GM23248 (cell line): ENCODE data around the gene NBL1. TPM values are rescaled to one million over a fixed set of nuclear protein-coding genes. Genes with fewer than 3 reads are reported as not detected.

Experiments
- DNase-seq: peaks from one replicate; pipeline ENCODE4 v3.0.0-alpha.2; 2015
- H2AFZ ChIP-seq: fragments of 200-600 bp; sonication (generic); 2 replicates; pipeline ENCODE4 v1.6.1; 2016; ENCODE audit warnings: antibody characterized with exemption
- H3F3A ChIP-seq: fragments of 200-600 bp; sonication (generic); 2 replicates; pipeline ENCODE4 v1.6.1; 2016; ENCODE audit warnings: mild to moderate bottlenecking, antibody characterized with exemption, mixed run types; ENCODE audit not compliant: insufficient read depth
- H3K27ac ChIP-seq: fragments of 200-600 bp; sonication (generic); 2 replicates; pipeline ENCODE4 v1.5.1; 2016; ENCODE audit warnings: mild to moderate bottlenecking
- H3K27me3 ChIP-seq: fragments of 200-600 bp; sonication (generic); replicated peaks from 2 replicates; pipeline ENCODE4 v1.6.1; 2016; ENCODE audit warnings: mild to moderate bottlenecking; ENCODE audit not compliant: insufficient read depth
- H3K36me3 ChIP-seq: fragments of 200-600 bp; sonication (generic); 2 replicates; pipeline ENCODE4 v1.6.1; 2016; ENCODE audit warnings: low read depth, mild to moderate bottlenecking
- H3K4me1 ChIP-seq: fragments of 200-600 bp; sonication (generic); 2 replicates; pipeline ENCODE4 v1.6.1; 2016; ENCODE audit warnings: mild to moderate bottlenecking; ENCODE audit not compliant: insufficient read depth
- H3K4me2 ChIP-seq: fragments of 200-600 bp; sonication (generic); one replicate; pipeline ENCODE4 v1.6.1; 2016; ENCODE audit warnings: mild to moderate bottlenecking; ENCODE audit not compliant: unreplicated experiment
- H3K4me3 ChIP-seq: fragments of 200-600 bp; sonication (generic); 2 replicates; pipeline ENCODE4 v1.5.1; 2016; ENCODE audit warnings: mild to moderate bottlenecking
- H3K79me2 ChIP-seq: fragments of 200-600 bp; sonication (generic); 2 replicates; pipeline ENCODE4 v1.6.1; 2016; ENCODE audit warnings: mild to moderate bottlenecking; ENCODE audit not compliant: insufficient read depth
- H3K9ac ChIP-seq: fragments of 200-600 bp; sonication (generic); 2 replicates; pipeline ENCODE4 v1.6.1; 2016; ENCODE audit warnings: mild to moderate bottlenecking
- H3K9me2 ChIP-seq: fragments of 200-600 bp; sonication (generic); 2 replicates; pipeline ENCODE4 v1.6.1; 2016; ENCODE audit warnings: mixed run types, mild to moderate bottlenecking, moderate library complexity; ENCODE audit not compliant: insufficient read depth
- H3K9me3 ChIP-seq: fragments of 200-600 bp; sonication (generic); one replicate; pipeline ENCODE4 v1.6.1; 2017; ENCODE audit warnings: low read depth
- H4K20me1 ChIP-seq: fragments of 200-600 bp; sonication (generic); 2 replicates; pipeline ENCODE4 v1.6.0; 2016; ENCODE audit not compliant: insufficient read depth
- EZH2 ChIP-seq: fragments of 200-600 bp; sonication (generic); IDR thresholded peaks from 2 replicates; pipeline ENCODE4 v1.6.1; 2018; ENCODE audit warnings: antibody characterized with exemption, mild to moderate bottlenecking; ENCODE audit not compliant: insufficient read depth, poor library complexity, severe bottlenecking
- EZH2phosphoT487 ChIP-seq: fragments of 200-600 bp; sonication (generic); IDR thresholded peaks from 2 replicates; pipeline ENCODE4 v1.6.1; 2018; ENCODE audit warnings: antibody characterized with exemption, moderate library complexity, mild to moderate bottlenecking, low read depth; ENCODE audit not compliant: insufficient read depth
- WGBS, 2 experiments: methylation state at CpG; one replicate each; pipeline ENCODE4 v1.1.6; 2015 to 2017; ENCODE audit warnings: low lambda C conversion rate in 2 of 2, low coverage in 1 of 2; ENCODE audit errors: missing lambda C conversion rate in 2 of 2; 5-methylcytosine and 5-hydroxymethylcytosine counted together
- in situ Hi-C: fragments of 300-500 bp; cut with MboI; formaldehyde crosslinking; loops from 2 replicates; pipeline ENCODE4 v1.15.0; 2020
- polyA plus RNA-seq: library from polyadenylated mRNA; unstranded; fragments of >200 nt; fragmentation: Nextera tagmentation; extraction: Ambion mirVana; gene quantifications from 2 replicates; pipeline ENCODE4 v1.2.1, GENCODE V29; 2016
- total RNA-seq: library from RNA; depleted of rRNA; stranded (reverse); fragments of >200 nt; shearing (Covaris generic); gene quantifications from 2 replicates; pipeline ENCODE4 v1.2.3, GENCODE V29; 2014

Gene NBL1
- total and polyA plus RNA-seq, 2 experiments from 2014 or later: 239 to 290 TPM

GRCh38 chr1:19678931-19679453 lies 34.9 kb downstream of the NBL1 start:
- no peaks in the 10 kb centered on the region for H3K9me3 ChIP-seq
- H4K20me1 ChIP-seq: no peaks in the 10 kb centered on the region
- TF ChIP-seq EZH2 (no peak), EZH2phosphoT487 (no peak)
- no peaks in the 10 kb centered on the region for H3K27me3 ChIP-seq
- in situ Hi-C loops: no loop called here
- H2AFZ ChIP-seq: no peak overlapping the region
- no peaks in the 10 kb centered on the region for H3K9me2 ChIP-seq
- no peak overlapping the region for H3K4me3 ChIP-seq
- H3K27ac ChIP-seq: no peak overlapping the region
- no peaks in the 10 kb centered on the region for H3K79me2 ChIP-seq
- H3K36me3 ChIP-seq: no peaks in the 10 kb centered on the region
- H3K4me2 ChIP-seq: no peak overlapping the region
- H3F3A ChIP-seq: peaks cover 25% of the 10 kb centered on the region
- H3K4me1 ChIP-seq: peaks cover 9% of the 10 kb centered on the region
- DNase-seq: no peak
- H3K9ac ChIP-seq: no peak overlapping the region
- WGBS, 2 experiments: 86 to 87% methylated on average over 31 of the region's 34 CpGs

- Histone ChIP-seq H3K9me2 (no peaks in the 10 kb centered on the region), H3K79me2 (no peaks in the 10 kb centered on the region), H3F3A (peaks cover 28% of the 10 kb centered on the region), H3K9me3 (no peaks in the 10 kb centered on the region), H3K36me3 (no peaks in the 10 kb centered on the region), H3K4me1 (peaks cover 9% of the 10 kb centered on the region), H3K9ac (no peak overlapping the region), H3K27ac (no peak overlapping the region), H3K4me3 (no peak overlapping the region), H2AFZ (no peak overlapping the region), H3K4me2 (no peak overlapping the region), H4K20me1 (no peaks in the 10 kb centered on the region), H3K27me3 (no peaks in the 10 kb centered on the region)
- whole genome bisulfite sequencing, 2 experiments: 72 to 77% methylated on average over 4 of the region's 4 CpGs
- DNase-seq: no peak
- TF ChIP-seq EZH2 (no peak), EZH2phosphoT487 (no peak)
- in situ Hi-C loops: no loop called here
Measured at GRCh38 chr1:19679691-19680090, 35.6 kb downstream of the NBL1 start.

- DNase-seq: no peak
- no peak overlapping the region for H3K27ac ChIP-seq
- H4K20me1 ChIP-seq: no peaks in the 10 kb centered on the region
- H3K9ac ChIP-seq: no peak overlapping the region
- H3F3A ChIP-seq: peaks cover 27% of the 10 kb centered on the region
- H3K9me3 ChIP-seq: no peaks in the 10 kb centered on the region
- in situ Hi-C loops: no loop called here
- TF ChIP-seq EZH2phosphoT487: no peak
- TF ChIP-seq EZH2: no peak
- no peaks in the 10 kb centered on the region for H3K9me2 ChIP-seq
- H3K36me3 ChIP-seq: no peaks in the 10 kb centered on the region
- H3K4me3 ChIP-seq: no peak overlapping the region
- WGBS, 2 experiments: 78 to 92% methylated on average over 5 to 7 of the region's 7 CpGs
- H3K4me2 ChIP-seq: no peak overlapping the region
- no peaks in the 10 kb centered on the region for H3K79me2 ChIP-seq
- H3K4me1 ChIP-seq: peaks cover 9% of the 10 kb centered on the region
- H3K27me3 ChIP-seq: no peaks in the 10 kb centered on the region
- H2AFZ ChIP-seq: no peak overlapping the region
Measured at GRCh38 chr1:19680644-19681043, 36.5 kb downstream of the NBL1 start.

GRCh38 chr1:19682257-19682656 lies 38.1 kb downstream of the NBL1 start:
- 16 to 20% methylated on average over 3 of the region's 3 CpGs for WGBS, 2 experiments
- in situ Hi-C loops: no loop called here
- H3K27me3 ChIP-seq: no peaks in the 10 kb centered on the region

GRCh38 chr1:19682901-19683300 lies 38.8 kb downstream of the NBL1 start:
- H3K9me3 ChIP-seq: no peaks in the 10 kb centered on the region
- 78 to 83% methylated on average over 5 to 7 of the region's 7 CpGs for WGBS, 2 experiments
- H3K4me1 ChIP-seq: peaks cover 9% of the 10 kb centered on the region
- no peak overlapping the region for H3K9ac ChIP-seq
- H3K27ac ChIP-seq: no peak overlapping the region
- in situ Hi-C loops: no loop called here
- no peaks in the 10 kb centered on the region for H3K36me3 ChIP-seq
- no peak for DNase-seq
- no peak overlapping the region for H3K4me3 ChIP-seq
- H4K20me1 ChIP-seq: no peaks in the 10 kb centered on the region
- no peak overlapping the region for H3K4me2 ChIP-seq
- peaks cover 11% of the 10 kb centered on the region; the same call in 1 of the 2 replicates for H3F3A ChIP-seq
- H2AFZ ChIP-seq: no peak overlapping the region
- no peaks in the 10 kb centered on the region for H3K27me3 ChIP-seq
- no peaks in the 10 kb centered on the region for H3K9me2 ChIP-seq
- H3K79me2 ChIP-seq: no peaks in the 10 kb centered on the region
- TF ChIP-seq EZH2phosphoT487 (no peak), EZH2 (no peak)

More at GRCh38 chr1:19682257-19682656, 38.1 kb downstream of the NBL1 start:
- Histone ChIP-seq H3K4me2 (no peak overlapping the region), H3K4me1 (peaks cover 9% of the 10 kb centered on the region), H3K27ac (peak overlapping the region; percentile 40), H3K4me3 (no peak overlapping the region), H4K20me1 (no peaks in the 10 kb centered on the region), H3K9ac (no peak overlapping the region), H2AFZ (no peak overlapping the region), H3F3A (peaks cover 14% of the 10 kb centered on the region), H3K9me2 (no peaks in the 10 kb centered on the region), H3K9me3 (no peaks in the 10 kb centered on the region), H3K36me3 (no peaks in the 10 kb centered on the region), H3K79me2 (no peaks in the 10 kb centered on the region)
- peak; percentile 97 for DNase-seq
- TF ChIP-seq EZH2phosphoT487 (no peak), EZH2 (no peak)
